ENCODE results near the gene UGDH. TPM values are rescaled to one million over a fixed set of nuclear protein-coding genes. Genes with fewer than 3 reads are reported as not detected.

The UGDH gene
- total and polyA plus RNA-seq, 2 donors (not counting 3 experiments of a cell fraction or from before 2014, with no cell fraction given), result 41.3 to 62.1 TPM

- Histone ChIP-seq H3K27me3 (ENCODE audit: control insufficient read depth in 2 of 2, insufficient read depth in 2 of 2, low read length in 2 of 2) (no peaks in the 10 kb centered on the region), H2AFZ (ENCODE audit: low read depth, low read length) (no peak overlapping the region), H3K4me1 (ENCODE audit: control insufficient read depth, extremely low read depth, insufficient read depth, low read length) (no peaks in the 10 kb centered on the region), H3K9ac (replicated peaks; ENCODE audit: extremely low read depth, insufficient read depth, low read length) (no peak overlapping the region), H3K9me3 (replicated peaks; ENCODE audit: control insufficient read depth, insufficient read depth, low read length) (no peaks in the 10 kb centered on the region), H3K79me2 (ENCODE audit: control insufficient read depth, insufficient read depth, low read length) (no peaks in the 10 kb centered on the region), H3K27ac (ENCODE audit: insufficient read depth, low read depth, low read length) (no peak overlapping the region), H3K4me3 (replicated peaks in 1 of 3; ENCODE audit: insufficient read depth in 1 of 3, low read depth in 1 of 3, low read length in 3 of 3) (no peak overlapping the region), H3K9me1 (replicated peaks; ENCODE audit: control insufficient read depth, extremely low read depth, insufficient read depth, low read length) (no peaks in the 10 kb centered on the region), H4K20me1 (replicated peaks; ENCODE audit: control insufficient read depth, extremely low read depth, insufficient read depth, low read length) (no peaks in the 10 kb centered on the region), H3K4me2 (ENCODE audit: insufficient read depth, low read length) (no peak overlapping the region), H3K36me3 (ENCODE audit: control insufficient read depth in 2 of 2, extremely low read depth in 1 of 2, insufficient read depth in 2 of 2, low read length in 2 of 2) (peaks cover 0 to 3% of the 10 kb centered on the region in 2 experiments)
- ChIA-PET POLR2A (no interaction called here), CTCF (interaction anchor here (0.6 kb wide), 1 partner anchor 60 kb away, joined by 3 read pairs; no protein-coding TSS in a partner anchor)
- dilution Hi-C loops (cut with MboI; ENCODE audit: extremely low pct_ligation_motif_present, low sequenced_read_pairs) (no loop called here), intact Hi-C loops (cut with micrococcal nuclease) (no loop called here)
- TF ChIP-seq JUN (IDR thresholded peaks at IDR 0.05; ENCODE audit: borderline replicate concordance, insufficient read depth, insufficient read length, low read depth) (no peak), EZH2 (IDR thresholded peaks at IDR 0.05; ENCODE audit: borderline replicate concordance, low read depth, low read length, severe bottlenecking) (no peak), CTCF (IDR thresholded peaks at IDR 0.05; ENCODE audit: extremely low read depth in 1 of 2, insufficient read depth in 1 of 2, low read depth in 1 of 2, low read length in 2 of 2) (no peak), GATA2 (IDR thresholded peaks at IDR 0.05; ENCODE audit: insufficient read depth, insufficient read length, low read depth, low read length) (no peak), FOS (IDR thresholded peaks at IDR 0.05; ENCODE audit: borderline replicate concordance, insufficient read depth, low read length) (no peak), MAX (IDR thresholded peaks at IDR 0.05; ENCODE audit: insufficient read depth, insufficient read length) (no peak), POLR2A (IDR thresholded peaks at IDR 0.05; ENCODE audit: low read depth, low read length) (no peak), POLR2AphosphoS5 (IDR thresholded peaks at IDR 0.05; ENCODE audit: insufficient read depth, low read depth, low read length) (no peak), MYC (IDR thresholded peaks at IDR 0.05; ENCODE audit: low read depth, low read length) (no peak)
- FAIRE-seq (no peak), DNase-seq (ENCODE audit: low read depth, low spot score) (no peak)
- BruUV-seq (replicated peaks), result no TSS peak
Observed at GRCh38 chr4:39571054-39571453, 43.8 kb upstream of the UGDH start.
